8988T (cell line): ENCODE results near the gene FIBP.
A peak's percentile ranks its signal among the peaks of the same experiment; 100 is the strongest.
"Not testable (repeated sequence)": the region's sequence is repeated elsewhere in the genome, so short reads cannot be mapped to it uniquely, and the experiment has no call there.

Experiments used
- DNase-seq: peaks from one replicate; pipeline ENCODE4 v3.0.0; 2011

Gene FIBP

GRCh38 chr11:65912845-65913244 lies 24.6 kb upstream of the FIBP start:
- DNase-seq = peak; percentile 42

- DNase-seq = peak; percentile 87
Measured at GRCh38 chr11:65911682-65912568, 23.7 kb upstream of the FIBP start.

- no peak for DNase-seq
Measured at GRCh38 chr11:65907878-65908277, 19.6 kb upstream of the FIBP start.

- no peak for DNase-seq
Measured at GRCh38 chr11:65906602-65907001, 18.3 kb upstream of the FIBP start.

DNA sequence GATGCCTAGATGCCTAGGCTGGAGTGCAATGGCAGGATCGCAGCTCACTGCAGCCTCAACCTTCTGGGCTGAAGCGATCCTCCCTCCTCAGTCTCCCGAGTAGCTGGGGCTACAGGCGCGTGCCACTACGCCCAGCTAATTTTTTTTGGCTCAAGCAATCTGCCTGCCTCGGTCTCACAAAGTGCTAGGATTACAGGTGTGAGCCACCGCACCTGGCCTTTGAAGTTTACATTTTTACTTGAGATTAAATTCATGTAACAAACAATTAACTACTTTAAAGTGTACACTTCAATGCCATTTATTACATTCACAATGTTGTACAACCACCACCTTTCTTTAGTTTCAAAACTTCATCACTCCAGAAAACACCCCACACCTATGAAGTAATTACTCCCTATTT lies 15.4 kb upstream of the FIBP start:
- no peak for DNase-seq

DNA sequence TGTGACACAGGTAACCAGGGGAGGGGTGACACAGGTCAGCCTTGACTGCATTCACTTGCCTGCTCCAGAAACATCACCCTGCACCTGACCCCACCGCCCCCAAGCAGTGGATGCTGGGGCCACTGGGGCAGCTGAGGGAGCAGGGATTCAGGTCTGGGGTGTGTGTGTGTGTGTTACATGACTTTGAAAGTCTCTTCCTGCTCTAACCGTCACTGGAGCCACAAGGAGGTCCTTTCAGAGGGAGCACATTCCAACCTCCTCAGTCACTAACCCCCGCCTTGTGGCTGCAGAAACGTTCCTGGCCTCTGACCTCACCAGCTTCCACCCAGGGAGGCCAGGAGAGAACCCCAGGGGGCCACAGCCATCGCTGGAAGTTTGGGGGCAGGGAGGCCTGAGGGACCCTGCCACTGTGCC lies 14.8 kb upstream of the FIBP start:
- DNase-seq = no peak

DNA sequence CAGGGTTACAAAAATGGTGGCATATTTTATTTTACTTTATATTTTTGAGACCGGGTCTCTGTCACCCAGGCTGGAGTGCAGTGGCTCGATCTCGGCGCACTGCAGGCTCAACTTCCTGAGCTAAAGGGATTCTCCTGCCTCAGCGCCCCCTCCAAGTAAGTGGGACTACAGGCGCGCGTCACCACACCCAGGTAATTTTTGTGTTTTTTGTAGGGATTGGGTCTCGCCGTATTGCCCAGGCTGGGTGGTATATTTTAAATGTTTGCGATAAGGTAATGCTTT lies 12.6 kb upstream of the FIBP start:
- no peak for DNase-seq

DNA sequence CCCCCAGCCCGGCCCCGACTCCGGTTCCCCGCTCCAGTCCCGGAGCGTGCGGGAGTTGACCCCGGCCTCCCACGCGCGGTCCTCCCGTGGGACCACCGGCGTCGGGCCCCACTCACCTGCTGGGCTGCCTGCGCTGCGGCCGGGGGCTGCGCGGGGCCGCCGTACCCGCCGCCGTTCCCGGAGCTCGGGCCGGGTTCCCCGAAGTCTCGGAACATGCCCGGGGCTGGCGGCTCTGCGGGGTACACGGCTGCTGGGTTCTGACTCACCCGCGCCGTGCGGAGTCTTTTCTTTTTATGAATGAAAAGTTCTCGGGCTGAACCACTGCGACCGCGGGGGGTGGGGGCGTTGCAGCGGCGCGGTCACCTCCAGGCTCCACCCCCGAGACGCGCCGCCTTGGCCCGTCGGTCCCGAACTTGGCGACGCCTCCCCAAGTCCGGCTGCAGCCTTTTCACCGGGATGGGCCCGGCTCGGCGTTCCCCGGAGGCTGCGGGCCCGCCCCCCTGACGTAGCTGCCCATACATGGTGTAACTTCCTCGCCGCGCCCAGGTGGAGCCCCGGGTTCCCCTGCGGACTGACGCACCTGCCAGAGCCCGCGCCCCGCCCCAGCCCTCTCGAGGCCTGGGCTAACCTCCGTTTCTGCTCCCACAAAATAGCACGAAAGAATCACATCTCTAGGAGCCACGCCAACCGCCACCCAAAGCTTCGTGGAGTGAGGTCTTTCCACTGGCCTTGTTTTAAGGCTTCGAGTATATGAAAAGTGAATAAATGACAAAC lies 12.0 kb upstream of the FIBP start, which contains the start of gene FOSL1:
Gene FOSL1, minus strand, starts transcription at position 264 of the 774 bp plus-strand sequence. Its CDS starts 49 bp downstream, at position 215.
- peak; percentile 93 for DNase-seq

DNA sequence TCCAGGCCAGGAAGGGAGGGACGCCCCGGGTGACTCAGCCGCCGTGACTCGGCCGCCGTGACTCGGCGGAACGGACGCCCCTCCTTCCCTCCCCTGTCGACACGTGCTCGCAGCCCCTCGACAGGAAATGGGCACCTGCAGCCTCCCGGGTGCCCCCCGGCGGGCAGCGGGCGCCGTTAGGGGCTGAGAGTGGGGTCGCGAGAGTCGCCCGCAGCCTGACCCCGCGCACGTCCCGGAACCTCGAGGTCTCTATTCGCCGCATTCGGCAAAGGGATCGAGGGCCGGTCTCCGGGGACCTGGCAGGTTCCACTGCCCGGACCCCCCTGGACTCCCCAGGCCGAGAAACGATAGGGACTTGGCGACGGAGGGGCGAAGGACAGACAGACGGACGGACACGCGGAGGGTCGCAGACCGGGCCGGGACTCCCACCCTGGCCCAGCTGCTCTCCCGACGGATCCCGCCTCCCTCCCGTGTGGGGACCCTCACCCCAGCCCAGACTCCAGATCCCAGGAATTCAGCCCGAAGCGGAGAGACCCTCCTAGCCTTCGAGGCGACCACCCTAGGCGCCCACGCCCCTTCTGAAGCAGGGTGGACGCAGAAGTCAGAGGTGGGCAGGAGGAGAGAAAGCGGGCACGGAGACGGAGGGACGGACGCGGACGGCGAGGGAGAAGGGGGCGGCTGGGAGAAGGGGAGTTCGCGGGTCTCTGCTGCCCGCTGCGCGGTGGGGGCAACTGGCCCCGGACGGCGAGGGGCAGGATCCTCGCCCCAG lies 11.3 kb upstream of the FIBP start:
- peak; percentile 90 for DNase-seq

GRCh38 chr11:65898656-65899355 lies 10.5 kb upstream of the FIBP start:
- no peak for DNase-seq

- DNase-seq = no peak
Measured at GRCh38 chr11:65897020-65897471, 8.8 kb upstream of the FIBP start.

- DNase-seq = no peak
Measured at GRCh38 chr11:65896034-65896999, 8.0 kb upstream of the FIBP start.

DNA sequence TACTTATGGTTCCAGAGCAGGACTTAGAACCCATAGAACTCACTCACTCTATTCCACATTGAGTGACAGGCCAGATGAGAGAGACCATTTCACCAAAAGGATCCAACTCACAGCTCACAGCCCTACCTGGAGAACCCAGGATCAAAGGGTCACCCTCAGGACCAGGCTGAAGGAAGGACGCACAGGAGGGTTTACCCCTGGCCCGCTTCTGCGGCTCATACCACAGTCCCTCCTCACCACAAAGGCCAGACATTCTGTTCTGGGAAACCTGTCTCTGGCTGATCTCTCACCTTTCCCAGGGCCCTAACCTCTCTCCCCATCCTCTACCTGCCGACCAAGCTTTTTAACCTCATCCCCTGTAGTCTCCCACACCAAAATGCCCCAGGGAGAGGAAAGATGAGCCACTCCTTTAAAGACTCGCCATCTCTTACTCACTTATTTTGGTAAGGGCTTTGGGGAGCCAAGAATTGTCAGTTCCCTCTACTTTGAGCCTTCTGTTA lies 7.3 kb upstream of the FIBP start:
- DNase-seq = no peak

GRCh38 chr11:65894034-65894591 lies 5.8 kb upstream of the FIBP start:
- DNase-seq = no peak

- DNase-seq = no peak
Measured at GRCh38 chr11:65892661-65893317, 4.5 kb upstream of the FIBP start.

GRCh38 chr11:65892137-65892540 lies 3.9 kb upstream of the FIBP start:
- DNase-seq = not testable (repeated sequence)

DNA sequence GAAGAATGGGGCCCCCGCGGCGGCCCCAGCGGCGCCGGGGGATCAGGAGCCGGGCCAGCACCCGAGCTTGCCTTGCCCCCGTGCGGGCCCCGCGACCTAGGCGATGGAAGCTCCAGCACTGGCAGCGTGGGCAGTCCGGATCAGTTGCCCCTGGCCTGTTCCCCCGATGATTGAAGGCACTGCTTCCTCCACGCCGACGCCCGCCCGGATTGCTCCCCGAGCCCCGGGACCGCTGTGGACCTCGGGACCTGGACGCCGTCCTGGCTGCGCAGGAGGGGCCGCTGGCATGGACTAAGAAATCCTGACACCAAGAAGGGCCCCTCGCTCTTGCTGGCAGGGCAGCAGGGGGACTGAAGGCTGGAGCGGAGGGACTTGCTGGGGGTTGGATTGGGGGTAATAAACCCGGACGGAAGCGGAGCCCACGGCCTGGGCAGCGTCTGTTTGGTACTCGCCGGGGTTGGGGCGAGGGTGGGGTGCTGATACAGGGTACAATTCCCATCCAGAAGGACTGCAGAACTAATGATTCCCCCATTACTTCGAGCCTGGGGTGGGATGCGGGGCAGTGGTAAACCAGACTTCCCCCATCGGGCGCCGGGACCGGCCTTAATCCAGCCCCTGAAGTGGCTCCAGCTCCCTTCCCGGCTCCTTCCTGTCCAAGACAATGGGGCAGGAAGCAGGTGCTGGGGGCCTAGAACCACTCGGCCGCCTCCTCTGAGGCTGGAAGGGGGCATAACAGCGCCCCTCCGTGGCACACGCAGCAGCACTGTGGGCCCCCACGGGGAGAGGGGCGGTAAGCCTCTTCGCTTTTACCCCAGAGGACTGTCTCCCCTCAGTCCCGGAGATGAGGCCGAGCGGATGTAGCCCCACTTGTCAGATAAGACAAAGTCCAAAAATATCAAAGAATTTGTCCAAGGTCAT lies 3.2 kb upstream of the FIBP start:
- peak; percentile 79 for DNase-seq

DNA sequence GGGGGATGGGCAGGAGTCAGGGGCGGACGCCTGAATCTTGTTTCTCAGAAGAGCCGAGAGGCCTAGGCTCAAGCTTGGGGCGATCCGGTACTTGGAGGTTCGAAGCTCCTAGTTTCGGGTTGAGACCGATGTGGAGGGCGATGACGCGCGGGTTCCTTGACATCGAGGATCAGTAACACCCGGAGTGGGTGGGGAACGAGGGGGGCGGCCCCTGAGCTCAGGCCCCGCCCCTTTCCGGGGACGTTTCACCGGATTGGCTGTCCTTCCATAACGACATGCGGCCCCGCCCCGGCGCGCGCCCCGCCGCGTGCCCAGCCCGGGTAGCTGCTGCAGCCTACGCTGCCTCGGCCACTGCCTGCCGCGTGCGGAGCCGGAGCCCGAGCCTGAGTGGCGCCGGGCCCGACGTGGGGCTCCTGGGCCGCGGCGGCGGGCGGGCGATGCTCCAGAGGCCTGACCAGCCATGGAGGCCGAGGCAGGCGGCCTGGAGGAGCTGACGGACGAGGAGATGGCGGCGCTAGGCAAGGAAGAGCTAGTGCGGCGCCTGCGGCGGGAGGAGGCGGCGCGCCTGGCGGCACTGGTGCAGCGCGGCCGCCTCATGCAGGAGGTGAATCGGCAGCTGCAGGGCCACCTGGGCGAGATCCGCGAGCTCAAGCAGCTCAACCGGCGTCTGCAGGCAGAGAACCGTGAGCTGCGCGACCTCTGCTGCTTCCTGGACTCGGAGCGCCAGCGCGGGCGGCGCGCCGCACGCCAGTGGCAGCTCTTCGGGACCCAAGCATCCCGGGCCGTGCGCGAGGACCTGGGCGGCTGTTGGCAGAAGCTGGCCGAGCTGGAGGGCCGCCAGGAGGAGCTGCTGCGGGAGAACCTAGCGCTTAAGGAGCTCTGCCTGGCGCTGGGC lies 2.3 kb upstream of the FIBP start, which contains the start of gene CCDC85B:
Gene CCDC85B, plus strand, starts transcription at position 350 of the 895 bp plus-strand sequence. Its CDS starts 111 bp downstream, at position 461.
- DNase-seq = peak; percentile 88
